Progenitor cell of endocrine pancreas (in vitro differentiated cells): Measurements from ENCODE around the gene MYO7B. TPM values are rescaled to one million over a fixed set of nuclear protein-coding genes. Genes with fewer than 3 reads are reported as not detected.

Experiments
- DNase-seq: peaks from one replicate; pipeline ENCODE4 v3.0.0; 2021; ENCODE audit warnings: low spot score; ENCODE audit not compliant: unreplicated experiment
- H3K27ac Mint-ChIP-seq: 2 replicates; pipeline ENCODE4 v1.8.0; 2021; ENCODE audit warnings: mild to moderate bottlenecking, moderate library complexity, mixed read lengths
- H3K27me3 Mint-ChIP-seq: 2 replicates; pipeline ENCODE4 v1.8.0; 2021; ENCODE audit warnings: mixed read lengths
- H3K36me3 Mint-ChIP-seq: 2 replicates; pipeline ENCODE4 v1.8.0; 2022; ENCODE audit warnings: mixed read lengths; ENCODE audit not compliant: insufficient read depth
- H3K4me1 Mint-ChIP-seq: 2 replicates; pipeline ENCODE4 v1.8.0; 2021; ENCODE audit warnings: low read depth, mixed read lengths
- H3K4me3 Mint-ChIP-seq: 2 replicates; pipeline ENCODE4 v1.8.0; 2021; ENCODE audit warnings: low read depth, mild to moderate bottlenecking, moderate library complexity, mixed read lengths
- H3K9me3 Mint-ChIP-seq: 2 replicates; pipeline ENCODE4 v1.8.0; 2021; ENCODE audit warnings: low read depth, mixed read lengths
- CTCF ChIP-seq: fragments of 200-600 bp; sonication (generic); IDR thresholded peaks from one replicate; pipeline ENCODE4 v1.5.0; 2021; ENCODE audit warnings: antibody characterized with exemption, mild to moderate bottlenecking; ENCODE audit not compliant: unreplicated experiment
- total RNA-seq: library from RNA; stranded (reverse); gene quantifications from 2 replicates; pipeline ENCODE4 v1.2.1, GENCODE V29; 2021

MYO7B gene
- total RNA-seq, 1 donor from 2014 or later, result not detected

GRCh38 chr2:127614246-127614645, 78.8 kb downstream of the MYO7B start:
- Mint-ChIP-seq H3K27ac (no peak overlapping the region), H3K27me3 (peaks cover 8% of the 10 kb centered on the region), H3K4me3 (no peak overlapping the region), H3K4me1 (no peaks in the 10 kb centered on the region), H3K9me3 (peaks cover 14% of the 10 kb centered on the region), H3K36me3 (peaks cover 2% of the 10 kb centered on the region)
- no peak for DNase-seq
- TF ChIP-seq CTCF, result no peak

GRCh38 chr2:127614731-127615130, 79.2 kb downstream of the MYO7B start:
- Mint-ChIP-seq H3K9me3 (peaks cover 14% of the 10 kb centered on the region), H3K27ac (no peak overlapping the region), H3K4me3 (no peak overlapping the region), H3K27me3 (peaks cover 8% of the 10 kb centered on the region), H3K4me1 (no peaks in the 10 kb centered on the region), H3K36me3 (peaks cover 2% of the 10 kb centered on the region)
- no peak for TF ChIP-seq CTCF
- DNase-seq, result no peak

GRCh38 chr2:127615511-127616166, 80.2 kb downstream of the MYO7B start:
- no peak for DNase-seq
- Mint-ChIP-seq H3K27me3 (peaks cover 8% of the 10 kb centered on the region), H3K9me3 (peaks cover 14% of the 10 kb centered on the region), H3K36me3 (peaks cover 2% of the 10 kb centered on the region), H3K4me3 (no peak overlapping the region), H3K27ac (no peak overlapping the region), H3K4me1 (no peaks in the 10 kb centered on the region)
- TF ChIP-seq CTCF, result no peak

- no peak overlapping the region for H3K27ac Mint-ChIP-seq
- H3K4me1 Mint-ChIP-seq, result peaks cover 2% of the 10 kb centered on the region
- DNase-seq, result no peak
- peaks cover 11% of the 10 kb centered on the region for H3K27me3 Mint-ChIP-seq
- peaks cover 7% of the 10 kb centered on the region for H3K9me3 Mint-ChIP-seq
- H3K36me3 Mint-ChIP-seq, result no peaks in the 10 kb centered on the region
- no peak overlapping the region for H3K4me3 Mint-ChIP-seq
- no peak for TF ChIP-seq CTCF
These were observed 83.2 kb downstream of the MYO7B start for GRCh38 chr2:127618551-127619202.

GRCh38 chr2:127619203-127619590, 83.7 kb downstream of the MYO7B start:
- TF ChIP-seq CTCF, result no peak
- Mint-ChIP-seq H3K9me3 (peaks cover 3% of the 10 kb centered on the region), H3K27ac (no peak overlapping the region), H3K27me3 (peaks cover 11% of the 10 kb centered on the region), H3K4me3 (no peak overlapping the region), H3K4me1 (peaks cover 2% of the 10 kb centered on the region), H3K36me3 (no peaks in the 10 kb centered on the region)
- DNase-seq, result no peak
